AG04450 (cell line): ENCODE data around the gene DCDC1. TPM values are rescaled to one million over a fixed set of nuclear protein-coding genes. Genes with fewer than 3 reads are reported as not detected.
"Not testable (repeated sequence)": the region's sequence is repeated elsewhere in the genome, so short reads cannot be mapped to it uniquely, and the experiment has no call there.

Experiments used
- CTCF ChIA-PET: fragments of 300-600, 350-600 bp; formaldehyde crosslinking; extraction: SDS; loops from one replicate; lab custom pipeline; 2022; ENCODE audit warnings: antibody characterized with exemption, inconsistent platforms; lab: Charles Lee
- POLR2A ChIA-PET: fragments of 350-600 bp; formaldehyde crosslinking; extraction: SDS; loops from one replicate; lab custom pipeline; 2021; ENCODE audit warnings: antibody characterized with exemption, inconsistent platforms; lab: Yijun Ruan, JAX
- DNase-seq: peaks from one replicate; pipeline ENCODE4 v3.0.0-alpha.2; 2011; ENCODE audit warnings: low read depth, low spot score
- H3K27ac ChIP-seq: one replicate; pipeline ENCODE4 v1.5.1; 2012; ENCODE audit warnings: low read depth, low read length, control low read depth
- H3K27me3 ChIP-seq: one replicate; pipeline ENCODE4 v1.6.0; 2012; ENCODE audit warnings: low read length; ENCODE audit not compliant: control insufficient read depth, insufficient read depth
- H3K4me3 ChIP-seq: 2 replicates; pipeline ENCODE4 v1.5.1; 2011; ENCODE audit warnings: mild to moderate bottlenecking, low read depth, low read length, control low read depth
- H3K9me3 ChIP-seq: 2 replicates; pipeline ENCODE4 v1.5.1; 2012; ENCODE audit warnings: low read length; ENCODE audit not compliant: control insufficient read depth, insufficient read depth
- polyA plus RNA-seq: library from polyadenylated mRNA; depleted of rRNA; stranded (reverse); fragments of >200 nt; gene quantifications from 2 replicates; pipeline ENCODE4 v1.2.3, GENCODE V29; 2011
- TF ChIP-seq, protein P1 (sequence below): IDR thresholded peaks from 2 replicates; pipeline ENCODE4 v1.5.1; 2011; ENCODE audit warnings: low read depth, low read length, control low read depth, inconsistent platforms

The DCDC1 gene
- polyA plus RNA-seq, 1 experiment, result 0.02 TPM

DNA sequence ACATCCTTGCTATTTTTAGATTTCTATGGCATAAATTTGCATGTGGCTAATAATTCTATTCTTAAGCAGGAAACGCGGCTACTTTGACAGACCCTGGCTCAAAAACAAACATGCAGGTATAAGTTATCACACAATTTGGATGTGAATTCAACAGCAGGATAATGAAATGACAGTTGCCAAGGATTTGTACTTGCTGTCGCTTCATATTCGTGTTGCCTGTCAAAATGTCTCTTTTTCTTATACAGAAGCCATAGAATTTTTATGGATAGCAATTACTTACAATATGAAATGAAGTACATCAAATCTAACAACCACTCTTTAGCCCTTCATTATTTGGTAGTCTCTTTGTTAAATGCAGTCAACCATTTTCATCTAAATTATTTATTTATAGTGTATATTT, 46.4 kb downstream of the DCDC1 start:
- no peak for DNase-seq
- no peak overlapping the region for H3K4me3 ChIP-seq
- ChIA-PET CTCF (no interaction called here), POLR2A (no interaction called here)
- H3K9me3 ChIP-seq, result no peaks in the 10 kb centered on the region
- H3K27ac ChIP-seq, result no peak overlapping the region
- no peaks in the 10 kb centered on the region for H3K27me3 ChIP-seq
- TF ChIP-seq, protein P1, sequence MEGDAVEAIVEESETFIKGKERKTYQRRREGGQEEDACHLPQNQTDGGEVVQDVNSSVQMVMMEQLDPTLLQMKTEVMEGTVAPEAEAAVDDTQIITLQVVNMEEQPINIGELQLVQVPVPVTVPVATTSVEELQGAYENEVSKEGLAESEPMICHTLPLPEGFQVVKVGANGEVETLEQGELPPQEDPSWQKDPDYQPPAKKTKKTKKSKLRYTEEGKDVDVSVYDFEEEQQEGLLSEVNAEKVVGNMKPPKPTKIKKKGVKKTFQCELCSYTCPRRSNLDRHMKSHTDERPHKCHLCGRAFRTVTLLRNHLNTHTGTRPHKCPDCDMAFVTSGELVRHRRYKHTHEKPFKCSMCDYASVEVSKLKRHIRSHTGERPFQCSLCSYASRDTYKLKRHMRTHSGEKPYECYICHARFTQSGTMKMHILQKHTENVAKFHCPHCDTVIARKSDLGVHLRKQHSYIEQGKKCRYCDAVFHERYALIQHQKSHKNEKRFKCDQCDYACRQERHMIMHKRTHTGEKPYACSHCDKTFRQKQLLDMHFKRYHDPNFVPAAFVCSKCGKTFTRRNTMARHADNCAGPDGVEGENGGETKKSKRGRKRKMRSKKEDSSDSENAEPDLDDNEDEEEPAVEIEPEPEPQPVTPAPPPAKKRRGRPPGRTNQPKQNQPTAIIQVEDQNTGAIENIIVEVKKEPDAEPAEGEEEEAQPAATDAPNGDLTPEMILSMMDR, result no peak

DNA sequence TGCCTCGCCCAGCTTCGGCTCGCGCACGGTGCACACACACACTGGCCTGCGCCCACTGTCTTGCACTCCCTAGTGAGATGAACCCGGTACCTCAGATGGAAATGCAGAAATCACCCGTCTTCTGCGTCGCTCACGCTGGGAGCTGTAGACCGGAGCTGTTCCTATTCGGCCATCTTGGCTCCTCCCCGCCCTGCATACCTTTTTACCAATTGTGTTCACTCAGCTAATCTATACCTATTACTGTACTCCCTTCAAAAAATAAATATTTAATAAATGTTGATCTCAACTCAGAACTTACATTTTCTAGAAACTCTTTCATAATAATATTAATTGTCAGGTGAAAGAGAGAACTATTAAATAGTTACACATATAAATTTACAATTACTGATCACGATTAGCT, 48.0 kb downstream of the DCDC1 start:
- H3K27me3 ChIP-seq, H3K9me3 ChIP-seq, DNase-seq, H3K4me3 ChIP-seq, H3K27ac ChIP-seq, POLR2A ChIA-PET, CTCF ChIA-PET: not testable (repeated sequence)

DNA sequence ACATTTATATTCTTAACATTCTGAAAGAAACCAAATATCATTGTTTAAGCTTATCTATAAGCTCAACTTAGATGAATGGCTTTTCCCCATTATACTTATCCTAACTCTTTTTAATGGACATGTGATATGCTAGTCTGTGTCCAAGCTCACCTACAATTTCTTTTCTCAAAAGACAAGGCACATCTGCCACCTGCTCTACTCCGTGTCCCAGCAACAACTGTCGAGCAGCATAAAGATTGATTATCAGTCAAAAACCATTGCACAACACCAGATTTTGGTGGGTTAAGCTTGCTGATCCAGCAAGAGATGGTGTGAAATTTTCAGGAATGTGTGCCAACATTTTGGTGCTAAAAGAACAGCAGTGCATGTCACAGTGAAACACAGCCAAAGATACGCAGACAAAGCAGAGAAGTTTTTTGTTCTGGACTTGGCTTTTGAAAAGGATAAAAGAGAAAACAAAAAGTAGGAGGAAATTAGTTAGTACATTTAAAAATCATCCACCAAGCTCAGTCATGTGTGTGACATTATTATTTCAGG, 65.8 kb downstream of the DCDC1 start:
- Histone ChIP-seq H3K27ac (no peak overlapping the region), H3K27me3 (no peaks in the 10 kb centered on the region), H3K9me3 (no peaks in the 10 kb centered on the region), H3K4me3 (no peak overlapping the region)
- ChIA-PET POLR2A (no interaction called here), CTCF (no interaction called here)
- no peak for DNase-seq
- TF ChIP-seq, protein P1, result no peak

GRCh38 chr11:31301549-31302510, 67.7 kb downstream of the DCDC1 start:
- CTCF ChIA-PET, result no interaction called here

GRCh38 chr11:31295308-31295707, 74.2 kb downstream of the DCDC1 start:
- Histone ChIP-seq H3K9me3 (no peaks in the 10 kb centered on the region), H3K4me3 (no peak overlapping the region), H3K27me3 (no peaks in the 10 kb centered on the region), H3K27ac (no peak overlapping the region)
- ChIA-PET CTCF (interaction anchor here (1.0 kb wide), 1 partner anchor 45 kb away, joined by 3 read pairs; no protein-coding TSS in a partner anchor), POLR2A (interaction anchor here (0.6 kb wide), 1 partner anchor 575 kb away, joined by 11 read pairs; no protein-coding TSS in a partner anchor)
- DNase-seq, result no peak
- TF ChIP-seq, protein P1, result no peak

More at GRCh38 chr11:31301549-31302510, 67.7 kb downstream of the DCDC1 start:
- TF ChIP-seq, protein P1, result no peak
- no peak overlapping the region for H3K4me3 ChIP-seq
- no peaks in the 10 kb centered on the region for H3K27me3 ChIP-seq
- POLR2A ChIA-PET, result no interaction called here
- no peak for DNase-seq
- H3K27ac ChIP-seq, result no peak overlapping the region
- H3K9me3 ChIP-seq, result no peaks in the 10 kb centered on the region

DNA sequence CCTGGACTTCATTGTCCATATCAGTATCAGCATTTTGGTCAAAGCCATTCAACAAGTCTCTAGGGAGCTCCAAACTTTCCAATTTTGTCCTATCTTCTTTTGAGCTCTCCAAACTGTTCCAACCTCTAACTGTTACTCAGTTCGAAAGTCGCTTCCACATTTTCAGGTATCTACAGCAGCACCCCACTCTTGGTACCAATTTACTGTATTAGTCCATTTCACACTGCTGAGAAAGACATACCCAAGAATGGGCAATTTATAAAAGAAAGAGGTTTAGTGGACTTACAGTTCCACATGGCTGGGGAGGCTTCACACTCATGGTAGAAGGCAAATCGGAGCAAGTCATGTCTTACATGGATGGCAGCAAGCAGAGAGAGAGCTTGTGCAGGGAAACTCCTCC, 96.0 kb downstream of the DCDC1 start:
- CTCF ChIA-PET, DNase-seq, POLR2A ChIA-PET, H3K4me3 ChIP-seq, H3K27me3 ChIP-seq, H3K27ac ChIP-seq, H3K9me3 ChIP-seq: not testable (repeated sequence)
